HL-60 (cell line): ENCODE data around the gene FOXL3.

Experiments used
- DNase-seq, 2 experiments: peaks; one replicate each; pipeline ENCODE4 v3.0.0-alpha.2; 2010 to 2020; ENCODE audit warnings: low read depth in 1 of 2, low spot score in 1 of 2
- H3K27ac ChIP-seq: fragments of 250-450 bp; sonication (Bioruptor Pico); replicated peaks from 2 replicates; pipeline ENCODE4 v1.5.1; 2020; ENCODE audit warnings: mild to moderate bottlenecking, moderate library complexity
- H3K27me3 ChIP-seq: fragments of 250-450 bp; sonication (Bioruptor Pico); 2 replicates; pipeline ENCODE4 v1.5.1; 2021; ENCODE audit warnings: mild to moderate bottlenecking, moderate library complexity; ENCODE audit not compliant: insufficient read depth, poor library complexity, severe bottlenecking
- H3K4me3 ChIP-seq: replicated peaks from 2 replicates; pipeline ENCODE4 v1.5.1; 2011; ENCODE audit warnings: mild to moderate bottlenecking, control low read depth, low read length; ENCODE audit not compliant: insufficient read depth
- GABPA ChIP-seq: IDR thresholded peaks from 2 replicates; pipeline ENCODE4 v1.6.1; 2012; ENCODE audit warnings: low read depth
- POLR2AphosphoS5 ChIP-seq: IDR thresholded peaks from 2 replicates; pipeline ENCODE4 v1.6.1; 2012; ENCODE audit warnings: low read depth
- SPI1 ChIP-seq: IDR thresholded peaks from 2 replicates; pipeline ENCODE4 v1.6.1; 2012; ENCODE audit warnings: low read depth, mild to moderate bottlenecking, borderline replicate concordance
- TF ChIP-seq, protein P1 (sequence below): IDR thresholded peaks from one replicate; pipeline ENCODE4 v1.5.1; 2011; ENCODE audit warnings: low read length, control low read depth, inconsistent platforms; ENCODE audit not compliant: insufficient read depth
- TF ChIP-seq, protein P2 (sequence below): IDR thresholded peaks from 2 replicates; pipeline ENCODE4 v1.6.1; 2012; ENCODE audit warnings: low read depth; ENCODE audit not compliant: insufficient replicate concordance

The FOXL3 gene

DNA sequence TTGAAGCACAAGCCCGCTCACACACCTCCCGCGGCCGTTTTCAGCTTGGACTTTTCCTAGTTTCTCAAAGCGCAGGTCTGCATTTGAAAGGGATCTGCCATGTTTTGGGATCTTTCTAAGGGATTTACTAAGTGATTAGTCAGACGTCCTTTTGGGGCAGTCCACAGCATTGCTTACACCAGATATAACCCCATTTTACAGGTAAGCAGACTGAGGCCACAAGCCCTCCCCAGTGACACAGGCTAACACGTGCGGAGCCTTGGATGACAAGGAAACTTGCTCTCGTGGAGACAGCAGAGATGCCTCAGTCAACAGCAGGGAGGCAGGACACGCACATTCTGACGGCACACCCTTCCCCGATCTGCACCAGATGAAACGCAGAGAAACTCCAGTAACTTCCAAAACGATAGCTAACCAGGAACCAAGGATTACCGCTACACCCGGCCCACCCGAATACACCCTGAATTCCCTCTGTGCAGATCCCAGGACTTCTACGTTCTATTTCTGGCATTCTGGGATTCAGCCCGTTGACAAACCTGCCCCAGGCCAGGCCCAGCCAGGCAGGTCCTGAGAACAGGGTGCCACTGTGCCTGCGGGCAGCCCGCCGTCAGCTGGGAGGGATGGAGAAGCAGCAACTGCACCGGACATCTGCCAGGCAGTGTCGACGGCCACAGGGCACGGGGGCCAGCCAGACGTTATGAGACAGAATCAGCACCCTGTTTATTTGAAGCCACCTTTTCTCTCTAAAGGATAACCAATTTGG is 27.9 kb downstream of the FOXL3 start:
- no peak for DNase-seq
- H3K4me3 ChIP-seq, result no peak overlapping the region
- H3K27ac ChIP-seq, result no peak overlapping the region
- TF ChIP-seq, protein P1, sequence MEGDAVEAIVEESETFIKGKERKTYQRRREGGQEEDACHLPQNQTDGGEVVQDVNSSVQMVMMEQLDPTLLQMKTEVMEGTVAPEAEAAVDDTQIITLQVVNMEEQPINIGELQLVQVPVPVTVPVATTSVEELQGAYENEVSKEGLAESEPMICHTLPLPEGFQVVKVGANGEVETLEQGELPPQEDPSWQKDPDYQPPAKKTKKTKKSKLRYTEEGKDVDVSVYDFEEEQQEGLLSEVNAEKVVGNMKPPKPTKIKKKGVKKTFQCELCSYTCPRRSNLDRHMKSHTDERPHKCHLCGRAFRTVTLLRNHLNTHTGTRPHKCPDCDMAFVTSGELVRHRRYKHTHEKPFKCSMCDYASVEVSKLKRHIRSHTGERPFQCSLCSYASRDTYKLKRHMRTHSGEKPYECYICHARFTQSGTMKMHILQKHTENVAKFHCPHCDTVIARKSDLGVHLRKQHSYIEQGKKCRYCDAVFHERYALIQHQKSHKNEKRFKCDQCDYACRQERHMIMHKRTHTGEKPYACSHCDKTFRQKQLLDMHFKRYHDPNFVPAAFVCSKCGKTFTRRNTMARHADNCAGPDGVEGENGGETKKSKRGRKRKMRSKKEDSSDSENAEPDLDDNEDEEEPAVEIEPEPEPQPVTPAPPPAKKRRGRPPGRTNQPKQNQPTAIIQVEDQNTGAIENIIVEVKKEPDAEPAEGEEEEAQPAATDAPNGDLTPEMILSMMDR, result no peak
- TF ChIP-seq SPI1 (no peak), POLR2AphosphoS5 (no peak), GABPA (no peak)
- TF ChIP-seq, protein P2, sequence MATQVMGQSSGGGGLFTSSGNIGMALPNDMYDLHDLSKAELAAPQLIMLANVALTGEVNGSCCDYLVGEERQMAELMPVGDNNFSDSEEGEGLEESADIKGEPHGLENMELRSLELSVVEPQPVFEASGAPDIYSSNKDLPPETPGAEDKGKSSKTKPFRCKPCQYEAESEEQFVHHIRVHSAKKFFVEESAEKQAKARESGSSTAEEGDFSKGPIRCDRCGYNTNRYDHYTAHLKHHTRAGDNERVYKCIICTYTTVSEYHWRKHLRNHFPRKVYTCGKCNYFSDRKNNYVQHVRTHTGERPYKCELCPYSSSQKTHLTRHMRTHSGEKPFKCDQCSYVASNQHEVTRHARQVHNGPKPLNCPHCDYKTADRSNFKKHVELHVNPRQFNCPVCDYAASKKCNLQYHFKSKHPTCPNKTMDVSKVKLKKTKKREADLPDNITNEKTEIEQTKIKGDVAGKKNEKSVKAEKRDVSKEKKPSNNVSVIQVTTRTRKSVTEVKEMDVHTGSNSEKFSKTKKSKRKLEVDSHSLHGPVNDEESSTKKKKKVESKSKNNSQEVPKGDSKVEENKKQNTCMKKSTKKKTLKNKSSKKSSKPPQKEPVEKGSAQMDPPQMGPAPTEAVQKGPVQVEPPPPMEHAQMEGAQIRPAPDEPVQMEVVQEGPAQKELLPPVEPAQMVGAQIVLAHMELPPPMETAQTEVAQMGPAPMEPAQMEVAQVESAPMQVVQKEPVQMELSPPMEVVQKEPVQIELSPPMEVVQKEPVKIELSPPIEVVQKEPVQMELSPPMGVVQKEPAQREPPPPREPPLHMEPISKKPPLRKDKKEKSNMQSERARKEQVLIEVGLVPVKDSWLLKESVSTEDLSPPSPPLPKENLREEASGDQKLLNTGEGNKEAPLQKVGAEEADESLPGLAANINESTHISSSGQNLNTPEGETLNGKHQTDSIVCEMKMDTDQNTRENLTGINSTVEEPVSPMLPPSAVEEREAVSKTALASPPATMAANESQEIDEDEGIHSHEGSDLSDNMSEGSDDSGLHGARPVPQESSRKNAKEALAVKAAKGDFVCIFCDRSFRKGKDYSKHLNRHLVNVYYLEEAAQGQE, result no peak
- H3K27me3 ChIP-seq, result peaks cover 3% of the 10 kb centered on the region

DNA sequence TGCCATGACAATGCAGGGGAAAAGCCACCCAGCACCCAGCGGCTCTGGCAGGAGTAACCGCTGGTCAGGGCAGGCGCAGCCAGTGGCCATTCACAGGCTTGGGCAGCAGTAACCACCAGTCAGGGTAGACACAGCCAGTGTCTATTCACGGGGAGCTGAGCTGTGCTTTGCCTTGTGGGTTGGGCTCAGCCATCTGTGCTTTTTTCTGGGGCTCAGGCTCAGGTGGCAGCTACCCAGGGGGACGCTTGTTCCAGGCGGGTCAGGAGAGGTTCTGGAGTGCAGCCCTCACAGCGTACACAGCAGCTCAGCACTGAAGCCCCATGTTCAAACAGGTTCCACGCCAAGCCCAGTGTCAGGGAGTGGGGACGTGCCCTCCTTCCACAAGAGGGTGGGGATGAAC is 28.5 kb downstream of the FOXL3 start:
- Histone ChIP-seq H3K4me3 (no peak overlapping the region), H3K27me3 (peaks cover 3% of the 10 kb centered on the region), H3K27ac (no peak overlapping the region)
- DNase-seq, result no peak
- TF ChIP-seq, protein P2, result no peak
- TF ChIP-seq, protein P1, result no peak
- TF ChIP-seq GABPA (no peak), POLR2AphosphoS5 (no peak), SPI1 (no peak)

DNA sequence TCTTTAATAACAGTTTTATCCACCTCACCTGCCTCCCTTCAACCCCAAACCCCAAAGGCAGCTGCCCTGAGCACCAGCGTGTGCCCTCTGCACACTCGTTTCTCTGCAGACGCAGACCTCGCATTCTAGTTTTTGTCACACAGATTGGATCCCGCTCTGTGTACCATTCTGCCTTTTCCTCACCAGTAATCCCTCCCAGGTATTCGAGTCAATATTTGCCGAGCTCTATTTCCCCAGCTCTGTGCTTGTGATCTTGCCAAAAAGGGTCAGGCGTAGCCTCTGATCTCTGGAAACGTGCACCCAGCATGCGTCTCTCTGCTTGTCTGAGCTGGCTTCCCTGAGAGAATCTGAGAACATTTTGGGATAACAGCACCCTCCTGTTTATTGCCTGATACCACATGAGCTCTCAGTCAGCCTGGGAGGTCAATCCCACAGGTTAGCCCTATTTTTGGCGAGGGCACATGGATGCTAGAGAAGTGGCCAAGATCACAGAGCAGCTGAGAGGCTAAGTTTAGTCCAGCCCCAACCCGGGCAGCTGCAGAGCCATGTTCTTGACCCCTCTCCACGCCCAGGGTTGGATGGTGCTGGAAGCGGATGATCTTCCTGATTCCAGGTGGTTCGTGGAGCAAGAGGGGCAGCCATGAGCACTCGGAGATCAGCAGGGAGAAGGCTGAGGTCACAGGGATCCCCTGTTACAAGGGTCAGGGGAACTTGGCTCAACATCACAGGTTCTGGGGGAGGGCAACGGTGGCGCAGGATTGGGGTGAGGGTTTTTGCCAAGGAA is 29.1 kb downstream of the FOXL3 start:
- TF ChIP-seq, protein P1, result no peak
- TF ChIP-seq, protein P2, result no peak
- TF ChIP-seq POLR2AphosphoS5 (no peak), SPI1 (no peak), GABPA (no peak)
- no peak overlapping the region for H3K4me3 ChIP-seq
- peaks cover under 1% of the 10 kb centered on the region for H3K27me3 ChIP-seq
- no peak overlapping the region for H3K27ac ChIP-seq
- no peak for DNase-seq
